Esophagus muscularis mucosa (tissue), 4 donors: ENCODE results near the gene ADORA1. TPM values are rescaled to one million over a fixed set of nuclear protein-coding genes. Genes with fewer than 3 reads are reported as not detected.
A peak's percentile ranks its signal among the peaks of the same experiment; 100 is the strongest.

ENCODE experiments used
- DNase-seq: peaks from one replicate; pipeline ENCODE4 v3.0.0-alpha.2; 2017; ENCODE audit errors: extremely low spot score
- H3K27ac ChIP-seq, 4 donors: fragments of 200-600 bp; sonication (generic); replicated peaks in 1 of 4; 1 replicate in 3 of 4; 2 replicates in 1 of 4; pipeline ENCODE4 v1.5.1; 2016 to 2019; ENCODE audit warnings: mild to moderate bottlenecking in 1 of 4
- H3K27me3 ChIP-seq, 4 donors: fragments of 200-600 bp; sonication (generic); one replicate each; pipeline versions ENCODE4 v1.5.1 to v1.6.0; 2016 to 2019
- H3K36me3 ChIP-seq, 4 donors: fragments of 200-600 bp; sonication (generic); one replicate each; pipeline ENCODE4 v1.5.1; 2016 to 2019
- H3K4me1 ChIP-seq, 4 donors: fragments of 200-600 bp; sonication (generic); one replicate each; pipeline ENCODE4 v1.5.1; 2016 to 2019
- H3K4me3 ChIP-seq, 4 donors: fragments of 200-600 bp; sonication (generic); 1 replicate in 2 of 4; 2 replicates in 2 of 4; pipeline ENCODE4 v1.5.1; 2016 to 2019; ENCODE audit warnings: mild to moderate bottlenecking in 4 of 4, moderate library complexity in 1 of 4
- H3K9me3 ChIP-seq, 4 donors: fragments of 200-600 bp; sonication (generic); 1 replicate in 3 of 4; 2 replicates in 1 of 4; pipeline ENCODE4 v1.5.1; 2016 to 2019
- CTCF ChIP-seq, 3 experiments: fragments of 200-600 bp in 2 of 3; fragments of 450-650 bp in 1 of 3; sonication (generic) in 2 of 3; IDR thresholded peaks; one replicate each; pipeline ENCODE4 v1.5.1; 2017 to 2019; ENCODE audit warnings: antibody characterized with exemption in 3 of 3, mild to moderate bottlenecking in 2 of 3, moderate library complexity in 1 of 3
- EP300 ChIP-seq: sonication (generic); formaldehyde crosslinking; IDR thresholded peaks from one replicate; pipeline ENCODE4 v1.6.1; 2017; ENCODE audit warnings: antibody characterized with exemption
- POLR2A ChIP-seq: fragments of 450-650 bp; IDR thresholded peaks from one replicate; pipeline ENCODE4 v1.6.1; 2017; ENCODE audit warnings: antibody characterized with exemption, moderate library complexity, mild to moderate bottlenecking, low read depth
- POLR2AphosphoS5 ChIP-seq, 2 donors: sonication (generic); formaldehyde crosslinking; IDR thresholded peaks; one replicate each; pipeline ENCODE4 v1.6.1; 2017; ENCODE audit warnings: antibody characterized with exemption in 2 of 2
- WGBS: methylation state at CpG from one replicate; pipeline ENCODE4 v1.1.5; 2018; 5-methylcytosine and 5-hydroxymethylcytosine counted together
- intact Hi-C: fragments of 100-400 bp; cut with DNase I; formaldehyde crosslinking; loops from one replicate; pipeline ENCODE4 v1.15.1; 2023
- total RNA-seq, 4 donors: library from RNA; depleted of rRNA; stranded (reverse); fragments of >200 nt; gene quantifications; one replicate each; pipeline versions ENCODE4 v1.1.0 to v1.2.1, GENCODE V29; 2016

The ADORA1 gene
- total RNA-seq, 4 donors from 2014 or later: 0.34 to 1.7 (median 0.80) TPM

DNA sequence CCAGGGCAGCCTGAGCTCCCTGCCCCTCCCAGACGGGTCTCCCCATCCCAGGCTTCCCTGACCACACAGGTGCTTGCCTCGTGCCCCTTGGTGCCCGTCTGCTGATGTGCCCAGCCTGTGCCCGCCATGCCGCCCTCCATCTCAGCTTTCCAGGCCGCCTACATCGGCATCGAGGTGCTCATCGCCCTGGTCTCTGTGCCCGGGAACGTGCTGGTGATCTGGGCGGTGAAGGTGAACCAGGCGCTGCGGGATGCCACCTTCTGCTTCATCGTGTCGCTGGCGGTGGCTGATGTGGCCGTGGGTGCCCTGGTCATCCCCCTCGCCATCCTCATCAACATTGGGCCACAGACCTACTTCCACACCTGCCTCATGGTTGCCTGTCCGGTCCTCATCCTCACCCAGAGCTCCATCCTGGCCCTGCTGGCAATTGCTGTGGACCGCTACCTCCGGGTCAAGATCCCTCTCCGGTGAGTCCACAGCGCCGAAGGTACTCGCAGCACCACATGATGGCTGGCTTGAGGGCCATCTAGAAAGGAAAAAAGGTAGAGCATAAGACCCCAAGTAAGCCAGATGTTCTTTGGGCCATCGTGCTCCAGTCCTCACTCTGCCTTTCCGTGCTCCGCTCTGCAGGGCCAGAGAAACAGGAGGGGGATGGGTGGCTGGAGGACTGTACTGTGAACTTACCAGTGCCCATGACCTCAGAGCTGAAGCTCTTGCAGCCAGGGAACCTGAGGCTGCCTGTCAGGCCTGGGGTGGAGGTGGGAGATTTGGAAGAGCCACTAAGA, 1.4 kb downstream of the ADORA1 start:
- Histone ChIP-seq H3K27me3 (peaks cover 0 to 37% (median 3%) of the 10 kb centered on the region in 4 donors), H3K9me3 (no peaks in the 10 kb centered on the region), H3K36me3 (no peaks in the 10 kb centered on the region), H3K27ac (no peak overlapping the region), H3K4me3 (peak overlapping the region in 2 of 4 donors; percentile 47 to 49), H3K4me1 (peaks cover 37 to 45% (median 43%) of the 10 kb centered on the region in 4 donors)
- intact Hi-C loops: loop anchor here (5.0 kb wide), 1 partner anchor 92 kb away; no protein-coding TSS in a partner anchor
- 98% methylated on average over 20 of the region's 29 CpGs for WGBS
- TF ChIP-seq POLR2A (no peak), EP300 (no peak), POLR2AphosphoS5 (IDR thresholded peaks at IDR 0.05) (no peak), CTCF (IDR thresholded peaks at IDR 0.05) (no peak)
- no peak for DNase-seq

- TF ChIP-seq POLR2AphosphoS5 (IDR thresholded peaks at IDR 0.05) (no peak), EP300 (no peak)
- no peak for DNase-seq
- intact Hi-C loops: loop anchor here (5.0 kb wide), 1 partner anchor 92 kb away; no protein-coding TSS in a partner anchor
- peaks cover 0 to 29% (median 0%) of the 10 kb centered on the region in 4 donors for H3K27me3 ChIP-seq
- H3K4me3 ChIP-seq: no peak overlapping the region
- no peak overlapping the region for H3K27ac ChIP-seq
- no peaks in the 10 kb centered on the region for H3K9me3 ChIP-seq
- peaks cover 37 to 45% (median 43%) of the 10 kb centered on the region in 4 donors for H3K4me1 ChIP-seq
- H3K36me3 ChIP-seq: no peaks in the 10 kb centered on the region
- 62% methylated on average over 7 of the region's 7 CpGs for WGBS
Measured at GRCh38 chr1:203129501-203130231, 2.1 kb downstream of the ADORA1 start.

GRCh38 chr1:203130358-203130985, 2.9 kb downstream of the ADORA1 start:
- intact Hi-C loops: no loop called here
- DNase-seq: no peak
- WGBS: 81% methylated on average over 3 of the region's 3 CpGs

DNA sequence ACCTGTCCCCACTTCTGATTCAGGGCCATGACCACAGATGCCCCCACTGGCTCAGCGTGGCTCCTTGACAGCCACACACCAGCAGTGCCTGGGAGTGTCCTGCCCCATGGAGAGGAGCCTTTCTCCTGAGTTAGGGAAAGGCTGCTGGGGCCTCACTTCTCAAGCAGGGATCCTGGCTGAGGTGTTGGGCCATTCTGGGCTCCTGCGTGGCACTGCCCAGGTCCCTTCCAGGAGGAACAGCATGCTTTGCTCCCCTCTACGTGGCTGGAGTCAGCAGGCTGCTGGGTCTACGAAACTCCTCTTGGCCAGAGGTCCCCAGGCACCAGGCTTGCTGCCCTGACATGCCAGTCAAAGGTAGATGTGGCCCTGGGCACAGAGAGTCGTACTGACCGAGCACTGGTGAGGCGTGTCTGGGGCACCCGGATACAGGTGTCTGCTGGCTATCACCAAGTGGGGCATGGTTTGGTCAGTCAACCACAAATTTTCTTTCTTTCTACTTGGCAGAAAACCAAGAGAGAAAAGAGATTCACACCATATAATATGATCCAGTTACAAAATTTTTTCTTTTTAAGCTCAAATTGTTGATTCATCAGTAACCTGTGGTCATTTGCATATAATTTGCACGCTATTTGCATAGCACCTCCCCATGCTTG, 4.1 kb downstream of the ADORA1 start:
- intact Hi-C loops: no loop called here
- 94% methylated on average over 7 of the region's 9 CpGs for WGBS
- H3K27ac ChIP-seq: no peak overlapping the region
- H3K4me3 ChIP-seq: no peak overlapping the region
- H3K4me1 ChIP-seq: peaks cover 34 to 39% (median 37%) of the 10 kb centered on the region in 4 donors
- TF ChIP-seq CTCF (IDR thresholded peaks at IDR 0.05): no peak
- no peaks in the 10 kb centered on the region for H3K36me3 ChIP-seq
- H3K9me3 ChIP-seq: no peaks in the 10 kb centered on the region
- no peak for DNase-seq
- H3K27me3 ChIP-seq: peaks cover 0 to 16% (median 0%) of the 10 kb centered on the region in 4 donors

More at GRCh38 chr1:203130358-203130985, 2.9 kb downstream of the ADORA1 start:
- H3K4me1 ChIP-seq: peaks cover 37 to 45% (median 43%) of the 10 kb centered on the region in 4 donors
- TF ChIP-seq POLR2A: no peak
- no peak for TF ChIP-seq EP300
- no peak for TF ChIP-seq POLR2AphosphoS5 (IDR thresholded peaks at IDR 0.05)
- no peak for TF ChIP-seq CTCF (IDR thresholded peaks at IDR 0.05)
- no peak overlapping the region for H3K4me3 ChIP-seq
- peaks cover 0 to 21% (median 0%) of the 10 kb centered on the region in 4 donors for H3K27me3 ChIP-seq
- H3K36me3 ChIP-seq: no peaks in the 10 kb centered on the region
- H3K9me3 ChIP-seq: no peaks in the 10 kb centered on the region
- no peak overlapping the region for H3K27ac ChIP-seq
